GM18870 (cell line): ENCODE results near the gene MGLL.
A peak's percentile ranks its signal among the peaks of the same experiment; 100 is the strongest.

Source experiments
- ATAC-seq: cut with Tn5 transposase; IDR thresholded peaks from one replicate; pipeline ENCODE4 v1.9.1; 2021; ENCODE audit warnings: moderate library complexity; ENCODE audit not compliant: unreplicated experiment

The MGLL gene

DNA sequence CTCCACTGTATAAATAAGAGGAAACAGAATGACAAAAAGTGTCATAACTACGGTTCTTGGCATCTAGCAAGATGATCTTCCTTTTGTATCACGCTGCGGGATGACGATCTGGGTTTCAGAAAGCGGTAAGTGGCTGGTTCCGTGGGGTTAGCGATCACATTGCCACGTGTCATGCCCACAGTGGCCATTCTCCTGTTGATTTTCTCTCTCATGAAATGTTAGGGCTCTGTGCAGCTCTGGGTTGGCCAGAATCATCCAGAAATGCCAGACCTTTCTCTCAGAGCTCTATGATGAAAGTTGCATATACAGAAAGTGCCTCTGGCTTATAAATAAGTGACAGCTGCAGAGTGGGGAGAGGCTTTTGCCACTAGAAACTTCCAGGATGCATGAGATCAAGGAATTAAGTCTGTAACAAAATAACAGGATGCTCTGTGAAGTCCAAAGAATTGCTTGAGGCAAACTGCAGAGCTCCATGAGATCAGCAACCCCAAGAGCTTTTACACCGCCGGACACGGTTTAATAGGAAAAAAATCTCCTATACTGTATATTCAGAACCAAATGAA, 78.0 kb downstream of the MGLL start:
- no peak for ATAC-seq

DNA sequence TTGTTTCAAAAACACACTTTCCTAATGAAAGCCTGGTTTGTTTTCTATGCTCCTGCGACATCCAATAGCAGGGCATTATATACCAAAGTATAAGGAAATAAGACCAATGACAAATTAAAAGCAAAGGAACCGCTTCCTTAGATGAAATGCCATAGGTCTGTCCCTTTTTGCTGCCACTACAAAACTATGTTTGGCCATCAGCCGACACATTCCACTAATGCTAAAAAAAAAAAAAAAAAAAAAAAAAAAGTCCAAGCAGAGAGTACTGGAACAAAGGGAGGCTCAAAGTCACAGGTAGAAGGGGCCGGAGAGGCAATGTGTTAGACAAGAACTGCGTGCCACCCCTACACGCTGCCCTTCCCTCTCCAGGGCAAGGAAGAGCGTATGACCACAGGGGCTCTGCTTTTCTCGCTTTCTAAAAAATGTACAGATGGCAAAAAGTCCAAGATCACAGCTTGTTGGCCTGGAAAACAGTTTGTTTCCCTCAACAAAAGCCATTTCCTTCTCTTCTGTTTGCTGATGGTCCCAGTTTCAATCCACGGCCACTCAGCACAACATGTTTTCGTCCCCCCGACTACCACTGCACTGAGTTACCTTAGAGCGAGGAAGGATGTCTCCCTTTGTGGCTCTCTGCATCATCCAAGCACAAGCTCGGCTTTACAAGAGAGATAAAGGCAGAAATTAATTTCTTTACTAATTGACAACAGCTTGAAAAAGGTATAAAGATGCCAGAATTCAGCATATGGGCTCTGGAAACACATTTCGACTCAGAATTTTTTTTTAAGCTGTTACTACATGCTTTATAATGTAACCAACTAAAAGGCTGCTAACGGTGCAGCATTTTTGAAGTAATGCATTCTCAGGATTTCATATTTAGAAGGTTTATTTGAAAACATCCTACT, 78.7 kb downstream of the MGLL start:
- ATAC-seq = no peak

DNA sequence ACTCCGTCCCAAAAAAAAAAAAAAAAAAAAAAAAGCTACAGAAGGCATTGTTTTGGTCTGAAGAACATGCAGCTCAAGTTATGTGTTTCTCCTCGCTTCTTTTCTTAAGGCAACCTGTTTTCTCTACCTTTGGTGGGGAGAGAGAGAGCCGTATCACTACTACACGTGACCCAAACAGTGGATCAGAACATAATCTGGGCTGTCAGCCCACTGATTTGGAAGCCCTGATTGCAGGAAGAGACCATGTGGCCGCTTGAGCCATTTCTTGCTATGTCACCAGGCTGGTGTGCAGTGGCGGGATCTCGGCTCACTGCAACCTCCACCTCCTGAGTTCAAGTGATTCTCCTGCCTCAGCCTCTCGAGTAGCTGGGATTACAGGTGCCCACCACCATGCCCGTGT, 79.7 kb downstream of the MGLL start:
- no peak for ATAC-seq

DNA sequence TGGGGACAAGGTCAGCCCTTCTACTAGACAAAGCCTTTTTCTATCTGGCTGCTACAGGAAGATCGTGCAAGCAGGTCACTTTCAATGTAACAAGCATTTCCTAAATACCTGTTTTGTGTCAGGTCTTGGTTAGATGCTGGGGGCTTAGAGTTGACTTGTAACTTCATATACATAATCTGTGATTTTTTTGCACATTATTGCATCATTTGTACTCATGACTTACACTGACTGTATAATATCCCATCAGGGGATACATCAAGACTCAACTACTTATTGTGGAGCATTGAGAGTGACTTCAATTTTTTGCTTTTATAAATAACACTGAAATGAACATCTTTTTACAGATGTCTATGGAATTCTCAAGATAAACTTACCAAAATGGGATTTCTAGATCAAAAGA, 80.6 kb downstream of the MGLL start:
- ATAC-seq = no peak

DNA sequence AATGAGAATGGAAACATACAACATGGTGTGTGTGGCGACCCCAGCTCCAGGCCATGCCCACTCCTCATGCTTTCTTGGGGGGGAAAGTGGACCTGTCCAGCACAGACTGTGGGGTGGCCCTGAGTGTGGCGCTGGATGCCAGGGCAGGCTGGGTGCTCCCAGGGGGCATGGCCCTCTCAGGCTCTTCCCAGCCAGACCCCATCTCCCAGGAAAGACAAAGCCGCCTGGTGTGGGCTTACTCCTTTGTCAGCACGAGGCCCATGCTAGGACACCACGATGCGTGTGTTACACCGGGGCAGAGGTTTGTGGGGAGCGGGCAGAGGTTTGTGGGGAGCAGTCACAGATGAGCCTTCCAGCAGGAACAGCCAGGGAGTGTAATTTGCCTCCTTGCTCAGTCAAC, 81.1 kb downstream of the MGLL start:
- ATAC-seq = no peak

DNA sequence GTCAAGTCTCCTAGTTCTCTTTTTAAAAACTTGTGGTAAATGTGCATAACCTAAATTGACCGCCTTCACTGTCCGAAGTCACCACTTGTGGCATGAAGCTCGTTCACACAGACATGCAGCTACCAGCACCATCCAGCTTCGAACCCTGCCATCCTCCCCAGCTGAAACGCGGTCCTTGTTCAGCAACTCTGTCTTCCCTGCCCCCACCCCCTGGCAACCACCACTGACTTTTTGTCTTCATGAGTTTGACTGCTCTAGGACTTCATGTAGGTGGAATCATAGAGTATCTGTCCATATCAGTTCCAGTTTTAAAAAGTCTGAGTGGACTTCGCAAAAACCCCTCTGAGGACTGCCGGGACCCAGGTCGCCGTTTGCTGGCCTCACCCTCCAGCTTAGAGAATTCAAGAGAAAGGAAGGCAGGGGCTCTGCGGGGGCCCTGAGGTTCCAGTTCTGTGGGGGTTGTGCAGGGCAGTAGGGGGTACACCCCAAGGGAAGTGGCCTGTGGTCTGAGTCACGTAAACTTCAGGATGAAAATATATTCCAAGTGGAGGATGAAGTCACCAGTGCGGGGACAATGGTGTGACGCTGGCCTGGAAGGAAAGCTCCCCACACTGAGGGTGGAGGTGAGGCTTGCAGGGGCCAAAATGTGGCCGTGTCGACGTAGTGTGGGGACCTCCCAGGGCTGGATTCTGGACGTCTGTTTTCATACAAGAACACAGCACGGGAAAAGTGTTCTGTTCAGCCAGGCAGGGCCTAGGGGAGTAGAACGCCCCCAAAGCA, 82.0 kb downstream of the MGLL start:
- ATAC-seq = no peak

DNA sequence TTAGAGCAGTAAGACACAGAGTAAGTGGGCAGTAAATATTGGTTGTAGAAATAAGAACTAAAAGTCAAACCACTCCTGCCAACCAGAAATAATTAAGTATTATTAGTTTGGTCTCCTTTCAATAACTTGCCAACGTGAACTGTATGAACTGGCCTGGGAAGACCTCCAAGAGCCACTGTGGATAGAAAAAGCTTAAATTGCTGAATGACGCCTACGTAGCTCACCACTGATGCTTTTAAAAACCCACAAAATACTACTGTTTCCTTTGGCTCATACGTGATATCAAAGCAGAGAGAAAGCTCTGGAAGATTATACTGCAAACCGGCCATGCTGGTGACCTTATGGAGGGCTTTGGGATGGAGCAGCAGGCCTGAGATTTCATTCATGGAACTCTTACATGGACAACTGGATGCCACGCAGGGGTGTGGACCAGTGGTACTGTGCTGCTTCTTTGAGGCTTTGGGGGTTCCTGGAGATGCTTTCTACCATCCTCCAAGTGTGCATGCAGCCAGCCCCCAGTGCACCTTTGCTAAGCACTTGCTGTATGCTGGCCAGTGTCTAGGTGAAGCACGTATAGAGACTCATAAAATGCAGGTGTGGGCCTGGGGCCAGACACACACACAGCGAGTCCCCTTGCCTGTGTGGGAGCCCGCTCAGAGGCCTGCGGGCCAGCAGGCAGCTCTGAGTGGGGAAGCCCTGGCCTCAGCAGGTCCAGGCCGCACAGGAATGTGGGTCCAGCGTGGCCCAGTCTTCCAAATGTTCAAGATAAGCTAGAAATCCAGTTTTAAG, 82.8 kb downstream of the MGLL start:
- ATAC-seq = no peak

DNA sequence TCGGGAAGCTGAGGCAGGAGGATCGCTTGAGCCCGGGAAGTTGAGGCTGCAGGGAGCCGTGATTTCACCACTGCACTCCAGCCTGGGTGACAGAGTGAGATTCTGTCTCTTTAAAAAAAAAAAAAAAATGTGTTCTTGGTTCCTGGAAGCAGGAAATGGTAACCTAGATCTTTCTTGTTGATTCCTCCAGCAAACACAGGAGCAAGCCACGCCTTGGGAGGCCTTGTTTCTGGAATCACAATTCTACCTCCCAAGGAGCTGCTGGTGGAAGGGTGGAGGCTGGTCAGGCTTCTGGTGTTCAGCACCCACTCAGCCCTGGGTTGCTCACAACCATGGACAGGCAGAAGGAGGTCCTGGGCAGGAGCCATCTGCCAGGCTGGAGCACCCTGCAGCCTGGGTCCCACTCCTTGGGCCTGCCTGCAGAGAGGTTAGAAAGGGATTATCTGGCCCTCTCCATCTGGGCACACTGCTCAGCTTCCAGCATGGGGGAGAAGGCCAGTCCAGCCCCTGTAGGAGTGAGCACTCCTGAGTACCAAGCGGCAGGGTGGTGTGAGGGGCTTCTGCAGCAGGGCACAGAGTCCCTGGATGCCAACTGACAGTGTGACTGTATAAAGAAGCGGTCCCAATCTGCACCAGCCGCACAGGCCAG, 84.0 kb downstream of the MGLL start:
- ATAC-seq = no peak

DNA sequence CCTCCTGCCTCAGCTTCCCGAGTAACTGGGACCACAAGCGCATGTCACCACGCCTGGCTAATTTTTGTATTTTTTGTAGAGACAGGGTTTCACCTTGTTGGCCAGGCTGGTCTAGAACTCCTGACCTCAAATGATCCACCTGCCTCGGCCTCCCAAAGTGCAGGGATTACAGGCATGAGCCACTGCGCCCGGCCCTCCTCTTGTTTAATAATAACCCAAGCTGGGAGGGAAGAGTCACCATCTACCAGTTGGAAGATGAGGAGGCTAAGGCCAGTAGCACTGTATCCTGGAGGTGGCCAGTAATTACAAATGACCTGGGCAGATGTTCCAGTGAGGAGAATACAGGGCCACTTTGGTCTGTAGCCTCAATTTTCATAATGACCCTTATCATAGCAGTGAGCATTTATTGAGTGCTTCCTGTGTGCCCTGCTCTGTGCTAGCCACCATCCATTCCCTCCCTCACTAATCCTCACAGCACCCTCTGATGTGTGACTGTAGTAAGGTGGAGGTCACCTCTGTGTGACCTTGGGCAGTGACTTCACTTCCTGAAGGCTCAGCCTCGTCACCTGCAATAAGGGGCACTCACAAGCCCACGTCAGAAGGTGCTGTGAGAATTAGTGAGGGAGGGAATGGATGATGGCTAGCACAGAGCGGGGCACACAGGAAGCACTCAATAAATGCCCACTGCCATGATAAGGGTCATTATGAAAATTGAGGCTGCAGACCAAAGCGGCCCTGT, 85.3 kb downstream of the MGLL start:
- no peak for ATAC-seq

DNA sequence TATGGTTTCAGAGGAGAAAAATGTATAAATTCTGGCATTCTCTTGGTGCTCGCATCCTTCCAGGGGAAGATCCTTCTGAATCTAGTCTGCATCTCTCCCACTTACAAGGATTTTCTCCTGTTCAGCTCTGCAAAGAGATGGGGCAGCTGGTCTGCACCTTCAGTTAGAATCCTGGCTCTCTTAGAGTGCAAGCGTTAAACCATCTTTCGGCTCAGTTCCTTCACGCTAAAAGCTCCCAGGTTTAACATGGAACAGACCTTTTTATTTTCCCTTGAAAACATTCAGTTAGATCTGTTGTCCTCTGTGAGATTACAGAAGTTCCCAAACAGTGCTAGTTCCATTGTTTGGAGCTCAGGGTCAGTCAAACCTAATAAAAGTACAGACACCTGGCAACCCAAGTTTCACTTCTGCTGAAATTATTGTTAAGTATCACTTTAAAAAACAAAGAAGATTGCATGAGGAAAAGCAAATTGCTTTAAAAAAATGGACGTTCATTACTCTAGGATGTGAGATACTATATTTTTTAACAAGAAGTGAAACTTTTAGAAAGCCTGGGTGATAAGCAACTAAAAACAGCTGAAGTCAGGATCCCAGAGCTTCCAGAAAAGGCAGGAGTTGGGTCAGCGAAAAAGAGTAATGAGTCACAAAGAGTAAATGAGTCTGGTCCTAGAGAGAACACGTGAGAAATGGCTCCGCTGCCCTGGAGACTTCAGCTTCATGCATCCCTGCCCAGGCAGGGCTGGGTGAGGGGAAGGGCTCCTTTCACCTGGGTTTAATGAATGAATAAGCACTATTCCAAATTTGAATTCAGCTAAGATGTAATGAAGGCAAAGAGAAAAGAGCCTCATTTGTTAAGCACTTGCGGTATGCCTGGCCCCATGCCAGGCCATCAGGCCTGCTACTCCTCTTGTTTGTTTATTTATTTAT, 86.3 kb downstream of the MGLL start:
- ATAC-seq = peak; percentile 62

DNA sequence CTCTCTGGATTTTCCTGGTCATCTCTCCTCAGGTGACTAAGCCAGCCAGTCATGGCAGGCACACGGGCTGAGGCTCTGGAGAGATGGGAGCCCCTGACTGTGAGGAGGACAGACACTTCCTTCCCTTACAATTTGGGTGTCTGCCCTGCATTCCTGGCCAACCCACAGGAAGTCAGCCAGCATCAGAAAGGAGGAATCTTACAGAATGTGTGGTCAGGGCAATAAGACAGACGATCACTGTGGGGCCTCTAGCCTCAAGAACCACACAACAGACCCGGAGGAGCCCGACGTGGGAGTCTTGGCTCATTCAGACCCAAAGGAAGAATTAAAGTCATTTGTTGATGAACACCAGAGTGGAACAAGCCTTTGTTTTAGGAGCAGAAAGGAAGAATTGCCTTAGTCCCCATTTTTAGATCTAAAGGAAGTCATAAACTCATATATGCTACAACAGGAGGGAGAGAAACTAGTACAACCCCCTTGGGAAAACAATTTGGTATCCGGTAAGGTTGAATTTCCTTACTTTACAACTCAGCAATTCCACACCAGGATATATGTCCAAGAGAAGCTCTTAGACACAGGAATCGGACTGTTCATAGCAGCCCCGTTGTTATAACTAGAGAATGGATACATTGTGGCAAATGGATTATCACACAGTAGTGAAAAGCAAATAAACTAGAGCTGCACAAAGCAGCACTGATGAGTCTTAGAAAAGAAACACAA, 87.4 kb downstream of the MGLL start:
- ATAC-seq = no peak

DNA sequence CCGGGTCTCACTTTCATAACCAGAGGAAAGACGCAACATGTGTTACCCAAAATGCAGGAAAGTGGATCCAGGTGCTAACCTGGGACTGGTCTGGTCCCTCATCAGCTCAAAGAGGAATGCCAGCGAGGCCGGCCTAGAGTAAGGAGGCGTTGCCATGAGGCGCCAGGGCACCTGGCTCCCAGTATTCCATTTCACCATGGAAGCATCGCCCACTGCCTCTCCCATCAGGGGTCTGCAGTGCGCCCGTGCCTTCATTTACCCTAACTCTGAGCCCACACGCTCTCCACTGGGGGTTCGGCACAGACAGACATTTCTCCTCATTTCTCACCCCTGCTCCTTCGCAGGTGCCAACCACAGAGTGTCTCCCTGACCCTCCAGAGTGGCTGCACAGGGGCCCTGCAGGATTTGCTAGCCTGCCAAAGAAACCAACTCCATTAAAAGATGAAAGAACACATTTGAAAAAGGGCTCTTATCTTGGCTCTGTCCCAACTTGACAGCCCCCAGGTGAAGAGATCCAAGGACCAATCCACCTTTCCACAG, 88.1 kb downstream of the MGLL start:
- ATAC-seq = no peak

DNA sequence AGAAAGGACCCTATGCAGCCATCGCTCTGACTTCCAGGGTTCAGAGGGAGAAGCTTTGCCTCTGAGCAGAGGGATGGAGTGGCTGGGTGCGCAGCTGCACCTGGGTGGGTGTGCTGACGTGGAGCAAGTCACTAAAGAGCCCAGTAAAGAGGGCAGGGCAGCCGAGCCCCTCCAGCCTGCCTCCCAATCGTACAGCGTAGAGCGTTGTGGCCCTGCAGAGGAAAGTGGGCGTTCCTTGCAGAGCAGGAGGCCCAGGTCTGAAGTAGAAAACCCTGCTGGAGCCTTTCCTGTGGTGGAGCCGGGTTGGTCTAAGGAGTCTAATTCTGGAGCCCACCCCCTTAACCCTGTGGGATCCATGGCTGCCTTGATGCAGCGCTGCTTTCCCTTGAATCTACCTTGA, 88.5 kb downstream of the MGLL start:
- no peak for ATAC-seq

DNA sequence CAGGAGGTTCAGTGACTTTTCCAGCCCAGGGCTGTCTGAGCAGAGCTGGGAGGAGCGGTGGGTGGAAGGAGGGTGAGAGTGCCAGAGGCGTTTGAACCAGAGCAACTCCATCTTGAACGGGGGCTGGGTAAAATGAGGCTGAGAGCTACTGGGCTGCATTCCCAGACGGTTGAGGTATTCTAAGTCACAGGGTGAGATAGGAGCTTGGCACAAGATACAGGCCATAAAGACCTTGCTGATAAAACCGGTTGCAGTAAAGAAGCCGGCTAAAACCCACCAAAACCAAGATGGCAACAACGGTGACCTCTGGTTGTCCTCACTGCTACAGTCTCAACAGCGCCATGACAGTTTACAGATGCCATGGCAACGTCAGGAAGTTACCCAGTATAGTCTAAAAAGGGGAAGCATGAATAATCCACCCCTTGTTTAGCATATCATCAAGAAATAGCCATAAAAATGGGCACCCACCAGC, 89.4 kb downstream of the MGLL start:
- ATAC-seq = no peak

DNA sequence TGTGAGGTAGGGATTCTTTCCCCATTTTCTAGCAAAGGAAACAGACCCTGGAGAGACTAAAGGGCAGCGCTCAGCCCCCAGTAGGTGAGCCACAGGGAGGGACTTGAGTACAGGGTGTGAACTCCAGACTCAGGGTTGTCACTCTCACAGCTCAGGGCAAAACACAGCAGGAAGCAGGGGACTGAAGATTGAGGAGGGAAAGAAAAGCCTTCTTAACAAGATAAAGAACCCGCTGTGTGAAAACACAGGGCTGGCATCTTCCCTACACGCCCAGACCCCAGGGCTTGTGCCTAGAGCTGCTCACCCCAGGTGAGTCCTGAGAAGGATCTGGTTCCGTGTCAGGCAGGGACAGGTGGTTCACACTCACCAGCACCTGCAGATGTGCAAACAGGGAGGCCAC, 90.0 kb downstream of the MGLL start:
- ATAC-seq = no peak

DNA sequence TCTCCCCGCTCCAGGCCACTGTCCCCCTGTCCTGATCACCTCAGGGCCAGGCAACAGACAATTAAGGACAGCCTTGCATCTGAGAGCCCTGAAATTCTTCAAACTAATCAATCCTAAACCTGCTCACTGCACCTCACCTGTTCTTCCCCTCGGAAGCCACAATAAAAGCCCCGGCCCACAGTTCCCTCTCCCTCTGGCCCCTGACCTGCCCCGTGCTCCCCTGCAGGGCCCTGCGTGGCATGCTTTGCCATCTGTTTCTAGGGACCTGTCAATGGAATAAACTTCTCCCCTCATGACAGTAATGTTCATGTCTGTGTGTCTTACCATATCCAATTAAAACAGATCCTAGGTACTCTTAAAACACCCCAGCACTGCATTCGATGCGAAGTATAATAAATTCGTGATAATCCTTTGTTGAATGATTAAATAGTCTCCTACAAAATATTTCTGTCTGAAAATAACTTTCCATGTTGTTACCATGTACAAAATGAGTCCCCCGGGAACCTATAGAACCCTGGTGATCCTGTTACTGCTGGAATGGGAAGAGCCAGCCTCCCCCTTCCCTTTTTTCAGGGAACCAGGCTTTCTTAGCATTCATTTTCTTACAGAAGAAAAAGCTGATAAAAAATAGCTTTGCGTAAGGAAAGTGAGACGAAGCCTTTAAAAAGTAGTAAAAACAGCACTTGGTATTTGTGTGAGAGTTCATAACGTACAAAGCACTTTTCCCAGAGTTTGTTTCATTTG, 90.6 kb downstream of the MGLL start:
- no peak for ATAC-seq

DNA sequence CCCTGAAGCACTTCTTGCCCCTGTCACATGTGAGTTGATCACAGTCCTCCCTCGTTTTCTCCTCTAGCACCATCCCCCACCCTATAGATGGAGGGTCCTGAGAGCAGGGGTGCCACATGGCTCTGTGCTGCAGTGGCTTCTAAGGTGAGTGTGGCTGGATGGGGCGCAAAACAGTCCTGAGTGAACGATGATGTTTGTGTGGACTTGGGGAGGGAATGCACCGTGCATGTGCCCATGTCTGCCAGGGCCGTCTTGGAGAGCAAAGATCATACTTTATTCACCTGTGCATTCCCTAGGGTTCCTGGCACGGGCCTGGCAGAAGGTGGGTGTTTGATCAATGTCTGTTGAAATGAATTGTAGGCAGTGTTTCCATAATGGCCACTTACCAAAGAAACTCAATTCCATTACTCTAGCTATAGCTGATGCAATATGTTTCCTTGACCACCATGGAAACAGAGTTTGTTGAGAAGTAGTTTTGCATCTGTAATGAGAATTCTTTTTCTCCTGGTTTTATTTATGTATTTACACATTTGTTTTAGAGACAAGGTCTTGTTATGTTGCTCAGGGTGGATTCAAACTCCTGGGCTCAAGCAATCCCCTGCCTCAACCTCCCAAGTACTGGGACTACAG, 91.5 kb downstream of the MGLL start:
- ATAC-seq = no peak
